H9 (cell line): ENCODE results near the gene CBFA2T2. TPM values are rescaled to one million over a fixed set of nuclear protein-coding genes. Genes with fewer than 3 reads are reported as not detected.

ENCODE experiments used
- DNase-seq: peaks from one replicate; pipeline ENCODE4 v3.0.0-alpha.2; 2017
- H2AFZ ChIP-seq: one replicate; pipeline ENCODE4 v1.6.1; 2013; ENCODE audit warnings: mild to moderate bottlenecking, low read length, control low read depth, moderate library complexity
- H2AK5ac ChIP-seq: 2 replicates; pipeline ENCODE4 v1.6.1; 2013; ENCODE audit warnings: low read length, control low read depth, mixed read lengths; ENCODE audit not compliant: insufficient read length
- H2BK120ac ChIP-seq: one replicate; pipeline ENCODE4 v1.6.1; 2013; ENCODE audit warnings: low read depth, mild to moderate bottlenecking, low read length, control low read depth, inconsistent platforms; ENCODE audit not compliant: poor library complexity, severe bottlenecking
- H2BK12ac ChIP-seq: 2 replicates; pipeline ENCODE4 v1.6.1; 2013; ENCODE audit warnings: low read length, control low read depth, mixed read lengths, low read depth; ENCODE audit not compliant: insufficient read length
- H2BK15ac ChIP-seq: 2 replicates; pipeline ENCODE4 v1.6.1; 2013; ENCODE audit warnings: low read depth, low read length, control low read depth
- H2BK20ac ChIP-seq: one replicate; pipeline ENCODE4 v1.6.1; 2013; ENCODE audit warnings: low read depth, mild to moderate bottlenecking, low read length, control low read depth, inconsistent platforms; ENCODE audit not compliant: poor library complexity, severe bottlenecking
- H2BK5ac ChIP-seq: 2 replicates; pipeline ENCODE4 v1.6.1; 2013; ENCODE audit warnings: low read length, control low read depth, mixed read lengths; ENCODE audit not compliant: insufficient read length
- H3K14ac ChIP-seq: 2 replicates; pipeline ENCODE4 v1.6.1; 2013; ENCODE audit warnings: low read length, control low read depth; ENCODE audit not compliant: insufficient read depth
- H3K18ac ChIP-seq: 2 replicates; pipeline ENCODE4 v1.6.1; 2013; ENCODE audit warnings: low read depth, mild to moderate bottlenecking, mixed read lengths, low read length, control low read depth; ENCODE audit not compliant: insufficient read length
- H3K23ac ChIP-seq: 2 replicates; pipeline ENCODE4 v1.6.1; 2013; ENCODE audit warnings: low read length, control low read depth, mixed read lengths, low read depth; ENCODE audit not compliant: insufficient read length
- H3K23me2 ChIP-seq: 2 replicates; pipeline ENCODE4 v1.6.1; 2013; ENCODE audit warnings: low read depth, mild to moderate bottlenecking, mixed read lengths, low read length, control low read depth; ENCODE audit not compliant: insufficient read length, poor library complexity, severe bottlenecking
- H3K27ac ChIP-seq: 2 replicates; pipeline ENCODE4 v1.5.1; 2013; ENCODE audit warnings: low read length, control low read depth, mixed read lengths, low read depth; ENCODE audit not compliant: insufficient read length
- H3K27me3 ChIP-seq: 2 replicates; pipeline ENCODE4 v1.6.1; 2013; ENCODE audit warnings: low read length, control low read depth, inconsistent platforms; ENCODE audit not compliant: insufficient read depth
- H3K4ac ChIP-seq: 2 replicates; pipeline ENCODE4 v1.6.1; 2013; ENCODE audit warnings: low read depth, mild to moderate bottlenecking, control low read depth, inconsistent platforms, low read length, moderate library complexity
- H3K4me1 ChIP-seq: 2 replicates; pipeline ENCODE4 v1.6.1; 2013; ENCODE audit warnings: low read length, control low read depth, inconsistent platforms; ENCODE audit not compliant: insufficient read depth
- H3K4me2 ChIP-seq: 2 replicates; pipeline ENCODE4 v1.6.1; 2013; ENCODE audit warnings: low read length, control low read depth, mixed read lengths; ENCODE audit not compliant: insufficient read length, insufficient read depth
- H3K56ac ChIP-seq: 2 replicates; pipeline ENCODE4 v1.6.1; 2013; ENCODE audit warnings: low read depth, mild to moderate bottlenecking, mixed read lengths, low read length, control low read depth; ENCODE audit not compliant: insufficient read length
- H3K79me1 ChIP-seq: 2 replicates; pipeline ENCODE4 v1.6.1; 2013; ENCODE audit warnings: low read depth, mild to moderate bottlenecking, moderate library complexity, low read length, control low read depth, inconsistent platforms; ENCODE audit not compliant: insufficient read depth, poor library complexity, severe bottlenecking
- H3K79me2 ChIP-seq: 2 replicates; pipeline ENCODE4 v1.6.1; 2013; ENCODE audit warnings: low read length, control low read depth, inconsistent platforms; ENCODE audit not compliant: insufficient read depth
- H3K9ac ChIP-seq: 2 replicates; pipeline ENCODE4 v1.6.1; 2013; ENCODE audit warnings: low read length, control low read depth, mixed read lengths; ENCODE audit not compliant: insufficient read length; ENCODE audit errors: extremely low read depth
- H3K9me3 ChIP-seq: one replicate; pipeline ENCODE4 v1.6.1; 2013; ENCODE audit warnings: low read depth, low read length, inconsistent platforms; ENCODE audit not compliant: control insufficient read depth
- H3T11ph ChIP-seq: one replicate; pipeline ENCODE4 v1.6.1; 2013; ENCODE audit warnings: mild to moderate bottlenecking, low read length, control low read depth, inconsistent platforms
- H4K20me1 ChIP-seq: one replicate; pipeline ENCODE4 v1.6.1; 2013; ENCODE audit not compliant: control insufficient read depth, insufficient read length, insufficient read depth
- H4K5ac ChIP-seq: 2 replicates; pipeline ENCODE4 v1.6.1; 2013; ENCODE audit warnings: low read depth, mild to moderate bottlenecking, mixed read lengths, low read length, control low read depth; ENCODE audit not compliant: insufficient read length
- H4K8ac ChIP-seq: replicated peaks from 2 replicates; pipeline ENCODE4 v1.6.1; 2013; ENCODE audit warnings: low read length, control low read depth, mixed read lengths, low read depth; ENCODE audit not compliant: insufficient read length
- H4K91ac ChIP-seq: 2 replicates; pipeline ENCODE4 v1.6.1; 2013; ENCODE audit warnings: low read depth, mild to moderate bottlenecking, moderate library complexity, mixed read lengths, low read length, control low read depth; ENCODE audit not compliant: insufficient read length
- H3K27ac Mint-ChIP-seq, 3 experiments: 2 replicates in 2 of 3; 3 replicates in 1 of 3; pipeline ENCODE4 v1.8.0; 2020 to 2021; ENCODE audit warnings: mixed read lengths in 3 of 3, mild to moderate bottlenecking in 1 of 3, moderate library complexity in 1 of 3
- H3K27me3 Mint-ChIP-seq: 2 replicates; pipeline ENCODE4 v1.8.0; 2021; ENCODE audit warnings: low read depth, mild to moderate bottlenecking, moderate library complexity, mixed read lengths
- H3K36me3 Mint-ChIP-seq, 3 experiments: 2 replicates in 2 of 3; 3 replicates in 1 of 3; pipeline ENCODE4 v1.8.0; 2020 to 2021; ENCODE audit warnings: low read depth in 3 of 3, mixed read lengths in 3 of 3; ENCODE audit not compliant: insufficient read depth in 1 of 3
- H3K4me1 Mint-ChIP-seq, 2 experiments: 2 replicates each; pipeline ENCODE4 v1.8.0; 2020; ENCODE audit warnings: mixed read lengths in 2 of 2
- H3K4me3 Mint-ChIP-seq, 2 experiments: 2 replicates in 1 of 2; 3 replicates in 1 of 2; pipeline ENCODE4 v1.8.0; 2020 to 2021; ENCODE audit warnings: mild to moderate bottlenecking in 2 of 2, mixed read lengths in 2 of 2, moderate library complexity in 1 of 2
- H3K9me3 Mint-ChIP-seq, 2 experiments: 2 replicates in 1 of 2; 3 replicates in 1 of 2; pipeline ENCODE4 v1.8.0; 2020; ENCODE audit warnings: mild to moderate bottlenecking in 2 of 2, mixed read lengths in 2 of 2, moderate library complexity in 1 of 2
- WGBS: extraction: QIAGEN DNeasy Blood & Tissue Kit; methylation state at CpG from one replicate; pipeline ENCODE4 v1.1.7; 2013; ENCODE audit warnings: missing lambda C conversion rate, low lambda C conversion rate, mixed read lengths; ENCODE audit not compliant: insufficient read length; ENCODE audit errors: extremely low coverage; 5-methylcytosine and 5-hydroxymethylcytosine counted together
- total RNA-seq: library from RNA; stranded (reverse); gene quantifications from 2 replicates; pipeline ENCODE4 v1.2.1, GENCODE V29; 2021
- TF ChIP-seq, protein P1 (sequence below): fragments of 200-600 bp; sonication (generic); conservative IDR thresholded peaks from 3 replicates; pipeline ENCODE4 v1.8.0; 2021; ENCODE audit warnings: antibody characterized with exemption, mild to moderate bottlenecking

Gene CBFA2T2
- total RNA-seq, 1 experiment from 2014 or later: 11.2 TPM

DNA sequence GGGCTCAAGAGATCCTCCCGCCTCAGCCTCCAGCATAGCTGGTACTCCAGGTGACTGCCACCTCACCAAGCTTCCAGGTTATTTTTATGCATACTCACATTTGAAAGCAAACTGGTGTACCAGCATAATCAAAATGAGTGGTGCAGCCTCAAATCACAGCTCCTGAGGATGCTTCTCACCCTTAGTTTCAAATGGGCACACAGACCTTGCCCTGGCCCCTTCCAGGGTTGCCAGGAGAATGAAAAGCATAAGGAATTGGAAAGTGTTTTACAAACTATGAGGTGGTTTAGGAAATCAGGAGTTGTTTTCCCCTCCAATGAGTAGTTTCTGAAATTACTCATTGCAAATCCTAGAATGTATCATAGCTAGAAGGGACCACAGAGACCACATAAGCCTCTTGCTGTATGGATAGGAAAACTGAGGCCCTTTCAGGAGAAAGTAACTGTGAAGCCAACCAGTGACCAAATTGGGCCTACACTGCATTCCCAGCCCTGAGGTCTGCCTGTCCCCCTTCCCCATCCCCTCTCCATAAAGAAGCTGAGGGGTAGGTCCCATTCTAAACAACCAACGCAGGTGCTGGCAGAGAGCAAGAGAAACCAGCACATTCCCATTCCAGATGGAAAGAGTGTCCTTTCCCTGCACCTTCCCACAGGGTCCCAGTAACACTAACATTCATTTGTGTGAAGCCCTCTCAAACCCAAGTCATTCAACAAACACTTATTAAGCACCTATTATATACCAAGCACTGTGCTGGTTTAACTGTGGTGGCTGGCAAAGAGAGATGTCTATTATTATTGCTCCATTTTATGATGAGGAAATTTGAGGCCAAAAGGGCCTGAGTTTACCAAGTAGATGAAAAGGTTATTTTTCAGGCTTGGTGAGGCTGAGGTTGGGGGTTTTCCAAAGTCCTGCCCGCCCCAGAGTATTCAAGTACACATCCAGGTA is 198.4 kb downstream of the CBFA2T2 start:
- Mint-ChIP-seq H3K27ac (no peak overlapping the region), H3K4me1 (peaks cover 32 to 33% of the 10 kb centered on the region in 2 experiments), H3K36me3 (peaks cover 0 to 4% (median 0%) of the 10 kb centered on the region in 3 experiments; a peak in 2 of 7 replicates), H3K4me3 (no peak overlapping the region), H3K27me3 (peaks cover 63% of the 10 kb centered on the region), H3K9me3 (no peaks in the 10 kb centered on the region)
- H3K56ac ChIP-seq: no peak overlapping the region
- H2BK20ac ChIP-seq: no peak overlapping the region
- H3K4me1 ChIP-seq: no peaks in the 10 kb centered on the region
- no peaks in the 10 kb centered on the region for H3K27me3 ChIP-seq
- H3T11ph ChIP-seq: no peak overlapping the region
- no peak overlapping the region for H2BK12ac ChIP-seq
- H2BK15ac ChIP-seq: no peak overlapping the region
- no peak overlapping the region for H3K23ac ChIP-seq
- H3K79me1 ChIP-seq: no peaks in the 10 kb centered on the region
- H3K4me2 ChIP-seq: no peak overlapping the region
- no peak overlapping the region for H2BK5ac ChIP-seq
- H2AFZ ChIP-seq: no peak overlapping the region
- no peak overlapping the region for H3K14ac ChIP-seq
- no peaks in the 10 kb centered on the region for H3K9me3 ChIP-seq
- no peak overlapping the region for H2BK120ac ChIP-seq
- no peak overlapping the region for H3K18ac ChIP-seq
- no peak overlapping the region for H3K4ac ChIP-seq
- H3K27ac ChIP-seq: no peak overlapping the region
- no peaks in the 10 kb centered on the region for H4K20me1 ChIP-seq
- H3K23me2 ChIP-seq: peaks cover 10% of the 10 kb centered on the region
- TF ChIP-seq, protein P1, sequence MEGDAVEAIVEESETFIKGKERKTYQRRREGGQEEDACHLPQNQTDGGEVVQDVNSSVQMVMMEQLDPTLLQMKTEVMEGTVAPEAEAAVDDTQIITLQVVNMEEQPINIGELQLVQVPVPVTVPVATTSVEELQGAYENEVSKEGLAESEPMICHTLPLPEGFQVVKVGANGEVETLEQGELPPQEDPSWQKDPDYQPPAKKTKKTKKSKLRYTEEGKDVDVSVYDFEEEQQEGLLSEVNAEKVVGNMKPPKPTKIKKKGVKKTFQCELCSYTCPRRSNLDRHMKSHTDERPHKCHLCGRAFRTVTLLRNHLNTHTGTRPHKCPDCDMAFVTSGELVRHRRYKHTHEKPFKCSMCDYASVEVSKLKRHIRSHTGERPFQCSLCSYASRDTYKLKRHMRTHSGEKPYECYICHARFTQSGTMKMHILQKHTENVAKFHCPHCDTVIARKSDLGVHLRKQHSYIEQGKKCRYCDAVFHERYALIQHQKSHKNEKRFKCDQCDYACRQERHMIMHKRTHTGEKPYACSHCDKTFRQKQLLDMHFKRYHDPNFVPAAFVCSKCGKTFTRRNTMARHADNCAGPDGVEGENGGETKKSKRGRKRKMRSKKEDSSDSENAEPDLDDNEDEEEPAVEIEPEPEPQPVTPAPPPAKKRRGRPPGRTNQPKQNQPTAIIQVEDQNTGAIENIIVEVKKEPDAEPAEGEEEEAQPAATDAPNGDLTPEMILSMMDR: no peak
- no peak overlapping the region for H4K91ac ChIP-seq
- no peak overlapping the region for H3K9ac ChIP-seq
- no peak for DNase-seq
- H2AK5ac ChIP-seq: no peak overlapping the region
- H4K5ac ChIP-seq: no peak overlapping the region
- WGBS: no CpG with 5 or more reads among the region's 3 CpGs
- H4K8ac ChIP-seq: no peak overlapping the region
- peaks cover 2% of the 10 kb centered on the region; the same call in 1 of the 2 replicates for H3K79me2 ChIP-seq
